ENCODE results near the gene ABI3BP. TPM values are rescaled to one million over a fixed set of nuclear protein-coding genes. Genes with fewer than 3 reads are reported as not detected.

ABI3BP gene
- total RNA-seq, 1 experiment from 2014 or later: 0.28 TPM

- no peak overlapping the region for H3K14ac ChIP-seq (ENCODE audit: insufficient read depth, low read length)
- no peak overlapping the region for H2BK20ac ChIP-seq (ENCODE audit: low read depth, low read length, poor library complexity, severe bottlenecking)
- no peak overlapping the region for H3K27ac ChIP-seq (ENCODE audit: insufficient read length, low read depth, low read length)
- no peak overlapping the region for H2AK5ac ChIP-seq (ENCODE audit: insufficient read length, low read length)
- H3K79me2 ChIP-seq (ENCODE audit: insufficient read depth, low read length): no peaks in the 10 kb centered on the region
- no peaks in the 10 kb centered on the region for H3K9me3 ChIP-seq (ENCODE audit: control insufficient read depth, low read depth, low read length)
- H3T11ph ChIP-seq (ENCODE audit: low read length): no peak overlapping the region
- TF ChIP-seq CTCF (conservative IDR thresholded peaks at IDR 0.05): no peak
- peaks cover 58% of the 10 kb centered on the region for H3K27me3 Mint-ChIP-seq (ENCODE audit: low read depth)
- H3K23ac ChIP-seq (ENCODE audit: insufficient read length, low read depth, low read length): no peak overlapping the region
- H3K56ac ChIP-seq (ENCODE audit: insufficient read length, low read depth, low read length): no peak overlapping the region
- no peak overlapping the region for H3K4me2 ChIP-seq (ENCODE audit: insufficient read depth, insufficient read length, low read length)
- H3K9me3 Mint-ChIP-seq: no peaks in the 10 kb centered on the region; a peak in 1 of 5 replicates
- H4K20me1 ChIP-seq (ENCODE audit: control insufficient read depth, insufficient read depth, insufficient read length): no peaks in the 10 kb centered on the region
- no peak for DNase-seq
- H3K79me1 ChIP-seq (ENCODE audit: insufficient read depth, low read depth, low read length, poor library complexity, severe bottlenecking): no peaks in the 10 kb centered on the region
- no peaks in the 10 kb centered on the region for H3K23me2 ChIP-seq (ENCODE audit: insufficient read length, low read depth, low read length, poor library complexity, severe bottlenecking)
- H4K91ac ChIP-seq (ENCODE audit: insufficient read length, low read depth, low read length): no peak overlapping the region
- no peak overlapping the region for H3K4ac ChIP-seq (ENCODE audit: low read depth, low read length)
- H4K8ac ChIP-seq (replicated peaks; ENCODE audit: insufficient read length, low read depth, low read length): no peak overlapping the region
- no peak overlapping the region for H3K27ac Mint-ChIP-seq
- H2AFZ ChIP-seq (ENCODE audit: low read length): no peak overlapping the region
- no peak overlapping the region for H2BK15ac ChIP-seq (ENCODE audit: low read depth, low read length)
- H3K18ac ChIP-seq (ENCODE audit: insufficient read length, low read depth, low read length): no peak overlapping the region
- no peak overlapping the region for H3K9ac ChIP-seq (ENCODE audit: extremely low read depth, insufficient read length, low read length)
- H2BK5ac ChIP-seq (ENCODE audit: insufficient read length, low read length): no peak overlapping the region
- WGBS (ENCODE audit: extremely low coverage, insufficient read length, low lambda C conversion rate): no CpG with 5 or more reads among the region's 5 CpGs
- no peak overlapping the region for H2BK12ac ChIP-seq (ENCODE audit: insufficient read length, low read depth, low read length)
- H3K4me3 Mint-ChIP-seq: no peak overlapping the region
- H4K5ac ChIP-seq (ENCODE audit: insufficient read length, low read depth, low read length): no peak overlapping the region
- H3K27me3 ChIP-seq (ENCODE audit: insufficient read depth, low read length): no peaks in the 10 kb centered on the region; the same call in 1 of the 2 replicates
- no peaks in the 10 kb centered on the region for H3K4me1 ChIP-seq (ENCODE audit: insufficient read depth, low read length)
- H3K36me3 Mint-ChIP-seq (ENCODE audit: insufficient read depth in 1 of 3, low read depth in 3 of 3): no peaks in the 10 kb centered on the region
- no peaks in the 10 kb centered on the region for H3K4me1 Mint-ChIP-seq
- H2BK120ac ChIP-seq (ENCODE audit: low read depth, low read length, poor library complexity, severe bottlenecking): no peak overlapping the region
Measured at GRCh38 chr3:100700708-100701107, 292.5 kb downstream of the ABI3BP start.

Measured in H9 (cell line).